Tibial artery (tissue), 4 donors: ENCODE measurements around the gene SLC18A3.

Experiments
- DNase-seq, 2 donors: peaks; one replicate each; pipeline ENCODE4 v3.0.0-alpha.2; 2019
- H3K27ac ChIP-seq, 2 donors: fragments of 200-600 bp; sonication (generic) in 1 of 2; 1 replicate in 1 of 2; 2 replicates in 1 of 2; pipeline ENCODE4 v1.5.1; 2018 to 2019; ENCODE audit warnings: mild to moderate bottlenecking in 1 of 2
- H3K27me3 ChIP-seq, 2 donors: fragments of 200-600 bp; sonication (generic) in 1 of 2; one replicate each; pipeline versions ENCODE4 v1.5.1 to v1.6.0; 2016 to 2019
- H3K36me3 ChIP-seq, 3 donors: fragments of 200-600 bp; sonication (generic) in 2 of 3; one replicate each; pipeline ENCODE4 v1.5.1; 2016 to 2019; ENCODE audit warnings: mild to moderate bottlenecking in 2 of 3
- H3K4me1 ChIP-seq, 4 donors: fragments of 200-600 bp; sonication (generic) in 2 of 4; 1 replicate in 3 of 4; 2 replicates in 1 of 4; pipeline ENCODE4 v1.5.1; 2016 to 2019
- H3K4me3 ChIP-seq, 2 donors: fragments of 200-600 bp; sonication (generic) in 1 of 2; 1 replicate in 1 of 2; 2 replicates in 1 of 2; pipeline ENCODE4 v1.5.1; 2018 to 2019; ENCODE audit warnings: mild to moderate bottlenecking in 2 of 2
- H3K9me3 ChIP-seq, 3 donors: fragments of 200-600 bp; sonication (generic) in 1 of 3; one replicate each; pipeline ENCODE4 v1.5.1; 2016 to 2019
- intact Hi-C: fragments of 100-400 bp; cut with DNase I; formaldehyde crosslinking; loops from one replicate; pipeline ENCODE4 v1.15.0; 2023; ENCODE audit warnings: low total_unique reads
- TF ChIP-seq, protein P1 (sequence below), 2 experiments: fragments of 200-600 bp in 1 of 2; fragments of 450-650 bp in 1 of 2; IDR thresholded peaks; one replicate each; pipeline ENCODE4 v1.5.1; 2017 to 2019; ENCODE audit warnings: antibody characterized with exemption in 2 of 2, mild to moderate bottlenecking in 1 of 2, moderate library complexity in 1 of 2

SLC18A3 gene

DNA sequence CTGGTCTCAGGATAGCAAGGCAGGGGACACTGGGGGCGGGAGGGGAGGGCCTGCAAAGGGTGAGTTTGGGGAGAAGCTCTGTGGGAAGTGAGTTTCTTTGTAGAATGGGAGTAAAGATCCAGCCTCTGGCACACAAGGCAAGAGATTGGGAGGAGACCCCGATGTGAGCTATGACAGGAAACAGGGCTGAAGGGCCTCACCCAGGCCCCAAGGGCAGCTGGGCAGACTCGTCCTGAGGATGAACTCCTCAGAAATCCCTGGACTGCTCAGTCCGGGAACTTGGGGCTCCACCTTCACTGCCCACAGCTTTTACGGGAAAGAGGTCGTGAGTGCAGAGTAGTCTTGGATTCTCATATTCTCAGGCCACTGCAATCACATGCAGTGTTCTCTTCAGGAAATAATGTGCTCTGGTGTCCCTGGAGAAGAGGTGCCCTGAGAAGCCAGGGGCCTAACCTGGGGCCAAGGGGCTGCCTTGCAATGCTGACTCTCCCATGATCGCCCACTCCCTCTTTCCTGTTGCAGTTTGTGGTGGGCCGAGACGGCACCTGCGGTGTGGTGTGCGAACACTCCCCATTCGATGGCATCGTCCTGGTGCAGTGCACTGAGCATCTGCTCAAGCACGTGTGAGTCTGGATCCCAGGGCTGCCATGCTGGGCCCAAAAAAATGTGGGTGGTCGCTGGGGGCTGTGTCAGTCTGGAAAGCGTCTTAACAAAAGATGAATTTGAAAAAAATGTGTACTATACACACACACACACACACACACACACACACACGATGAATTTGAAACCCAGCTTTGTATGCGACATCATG is 38.1 kb downstream of the SLC18A3 start:
- Histone ChIP-seq H3K4me1 (no peaks in the 10 kb centered on the region), H3K27me3 (peaks cover 0 to 39% of the 10 kb centered on the region in 2 donors), H3K27ac (no peak overlapping the region), H3K36me3 (no peaks in the 10 kb centered on the region), H3K4me3 (no peak overlapping the region), H3K9me3 (no peaks in the 10 kb centered on the region)
- TF ChIP-seq, protein P1, sequence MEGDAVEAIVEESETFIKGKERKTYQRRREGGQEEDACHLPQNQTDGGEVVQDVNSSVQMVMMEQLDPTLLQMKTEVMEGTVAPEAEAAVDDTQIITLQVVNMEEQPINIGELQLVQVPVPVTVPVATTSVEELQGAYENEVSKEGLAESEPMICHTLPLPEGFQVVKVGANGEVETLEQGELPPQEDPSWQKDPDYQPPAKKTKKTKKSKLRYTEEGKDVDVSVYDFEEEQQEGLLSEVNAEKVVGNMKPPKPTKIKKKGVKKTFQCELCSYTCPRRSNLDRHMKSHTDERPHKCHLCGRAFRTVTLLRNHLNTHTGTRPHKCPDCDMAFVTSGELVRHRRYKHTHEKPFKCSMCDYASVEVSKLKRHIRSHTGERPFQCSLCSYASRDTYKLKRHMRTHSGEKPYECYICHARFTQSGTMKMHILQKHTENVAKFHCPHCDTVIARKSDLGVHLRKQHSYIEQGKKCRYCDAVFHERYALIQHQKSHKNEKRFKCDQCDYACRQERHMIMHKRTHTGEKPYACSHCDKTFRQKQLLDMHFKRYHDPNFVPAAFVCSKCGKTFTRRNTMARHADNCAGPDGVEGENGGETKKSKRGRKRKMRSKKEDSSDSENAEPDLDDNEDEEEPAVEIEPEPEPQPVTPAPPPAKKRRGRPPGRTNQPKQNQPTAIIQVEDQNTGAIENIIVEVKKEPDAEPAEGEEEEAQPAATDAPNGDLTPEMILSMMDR (IDR thresholded peaks at IDR 0.05): no peak
- DNase-seq: no peak
- intact Hi-C loops: no loop called here

DNA sequence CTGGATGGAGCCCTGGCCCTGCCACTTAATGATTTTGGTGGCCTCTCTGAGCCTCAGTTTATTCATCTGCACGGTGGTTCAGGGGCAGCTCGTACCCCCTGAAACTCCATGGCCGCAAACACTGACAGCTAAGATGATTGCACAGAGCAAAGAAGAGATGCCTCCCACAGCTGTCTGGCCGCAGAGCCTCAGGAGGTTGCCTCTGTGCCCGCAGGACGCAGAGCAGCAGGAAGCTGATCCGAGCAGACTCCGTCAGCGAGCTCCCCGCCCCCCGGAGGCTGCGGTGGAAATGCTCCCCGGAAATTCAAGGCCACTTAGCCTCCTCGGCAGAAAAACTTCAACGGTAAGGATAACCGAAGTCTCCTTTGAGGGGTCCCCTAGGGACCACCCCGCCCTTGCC is 39.2 kb downstream of the SLC18A3 start:
- Histone ChIP-seq H3K4me3 (no peak overlapping the region), H3K36me3 (no peaks in the 10 kb centered on the region), H3K27me3 (peaks cover 0 to 28% of the 10 kb centered on the region in 2 donors), H3K4me1 (no peaks in the 10 kb centered on the region), H3K27ac (no peak overlapping the region), H3K9me3 (no peaks in the 10 kb centered on the region)
- TF ChIP-seq, protein P1 (IDR thresholded peaks at IDR 0.05): no peak
- DNase-seq: no peak
- intact Hi-C loops: no loop called here

GRCh38 chr10:49649936-49650723 is 40.0 kb downstream of the SLC18A3 start:
- no peaks in the 10 kb centered on the region for H3K4me1 ChIP-seq
- no peak overlapping the region for H3K27ac ChIP-seq
- DNase-seq: no peak
- peaks cover 0 to 29% of the 10 kb centered on the region in 2 donors for H3K27me3 ChIP-seq
- intact Hi-C loops: no loop called here
- no peak overlapping the region for H3K4me3 ChIP-seq
- TF ChIP-seq, protein P1 (IDR thresholded peaks at IDR 0.05): no peak
- no peaks in the 10 kb centered on the region for H3K36me3 ChIP-seq
- H3K9me3 ChIP-seq: no peaks in the 10 kb centered on the region

GRCh38 chr10:49650724-49651034 is 40.6 kb downstream of the SLC18A3 start:
- Histone ChIP-seq H3K4me3 (no peak overlapping the region), H3K27ac (no peak overlapping the region), H3K9me3 (no peaks in the 10 kb centered on the region), H3K4me1 (no peaks in the 10 kb centered on the region), H3K36me3 (no peaks in the 10 kb centered on the region), H3K27me3 (peaks cover 0 to 30% of the 10 kb centered on the region in 2 donors)
- intact Hi-C loops: no loop called here
- no peak for DNase-seq
- TF ChIP-seq, protein P1 (IDR thresholded peaks at IDR 0.05): no peak

DNA sequence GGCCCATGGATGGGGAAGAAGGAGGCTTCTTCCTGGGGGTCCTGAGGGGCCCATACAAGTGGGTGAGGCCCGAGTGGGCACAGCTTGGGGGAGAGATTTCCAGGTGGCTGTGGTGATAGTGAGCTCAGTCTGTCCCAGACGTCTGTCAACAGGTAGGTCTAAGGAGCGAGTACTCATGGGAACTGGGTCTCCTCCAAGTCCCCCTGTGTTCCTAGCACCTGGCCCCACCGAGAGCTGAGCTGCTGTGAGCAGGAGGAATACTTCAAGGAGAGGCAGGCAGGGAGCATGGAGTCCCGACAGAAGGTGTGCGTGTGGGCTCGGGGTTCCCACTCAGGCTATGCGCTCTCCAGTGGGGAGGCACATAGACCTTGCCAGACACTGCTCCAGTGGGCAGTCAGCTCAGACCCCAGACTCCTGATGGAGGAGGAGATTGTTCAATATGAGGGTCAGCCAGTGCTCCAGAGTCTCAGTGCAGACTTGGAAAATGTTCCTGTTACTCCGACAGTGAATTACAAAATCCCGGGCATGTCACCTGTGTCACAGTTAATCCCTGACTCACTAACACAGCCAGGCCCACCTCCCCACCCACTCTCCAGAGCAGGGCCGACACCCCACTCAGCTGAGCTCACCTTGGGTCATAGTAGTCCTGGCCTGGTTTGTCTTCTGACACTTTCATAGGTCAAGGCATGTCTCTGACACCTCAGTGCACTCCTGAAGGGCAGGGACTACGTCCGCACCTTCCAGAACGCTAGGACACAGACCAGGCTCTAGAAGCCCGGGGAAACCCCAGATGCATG is 41.1 kb downstream of the SLC18A3 start:
- intact Hi-C loops: no loop called here
- no peaks in the 10 kb centered on the region for H3K9me3 ChIP-seq
- H3K4me1 ChIP-seq: no peaks in the 10 kb centered on the region
- H3K36me3 ChIP-seq: no peaks in the 10 kb centered on the region
- no peak overlapping the region for H3K27ac ChIP-seq
- TF ChIP-seq, protein P1 (IDR thresholded peaks at IDR 0.05): no peak
- no peak for DNase-seq
- no peak overlapping the region for H3K4me3 ChIP-seq
- H3K27me3 ChIP-seq: peaks cover 0 to 27% of the 10 kb centered on the region in 2 donors
